HG03064 (cell line): ENCODE results near the gene TIMELESS.
A peak's percentile ranks its signal among the peaks of the same experiment; 100 is the strongest.
"Not testable (repeated sequence)": the region's sequence is repeated elsewhere in the genome, so short reads cannot be mapped to it uniquely, and the experiment has no call there.

Source experiments
- ATAC-seq: cut with Tn5 transposase; IDR thresholded peaks from one replicate; pipeline ENCODE4 v1.9.1; 2021; ENCODE audit warnings: low read depth; ENCODE audit not compliant: unreplicated experiment

The TIMELESS gene

GRCh38 chr12:56448860-56449621 is at the start of gene TIMELESS:
TSS of gene TIMELESS (minus strand) at chr12:56449426. CDS start at chr12:56434170, 15,256 bp downstream.
- ATAC-seq = peak; percentile 91

- ATAC-seq = not testable (repeated sequence)
These were observed 49.1 kb upstream of the TIMELESS start for GRCh38 chr12:56498126-56498902.

GRCh38 chr12:56496704-56497103 is 47.5 kb upstream of the TIMELESS start:
- ATAC-seq = not testable (repeated sequence)

- ATAC-seq = not testable (repeated sequence)
These were observed 45.3 kb upstream of the TIMELESS start for GRCh38 chr12:56494481-56494880.

- ATAC-seq = not testable (repeated sequence)
These were observed 44.8 kb upstream of the TIMELESS start for GRCh38 chr12:56494106-56494415.

GRCh38 chr12:56493409-56494105 is 44.3 kb upstream of the TIMELESS start:
- not testable (repeated sequence) for ATAC-seq

- ATAC-seq = no peak
These were observed 41.1 kb upstream of the TIMELESS start for GRCh38 chr12:56490360-56490759.

- ATAC-seq = peak; percentile 93
These were observed 39.1 kb upstream of the TIMELESS start, which contains the start of gene GLS2 for GRCh38 chr12:56488041-56488955. TSS of gene GLS2 (minus strand) at chr12:56488161. CDS start at chr12:56488118, 43 bp downstream.

- ATAC-seq = peak; percentile 22
These were observed 38.3 kb upstream of the TIMELESS start for GRCh38 chr12:56487448-56488040.

GRCh38 chr12:56486694-56487093 is 37.5 kb upstream of the TIMELESS start:
- no peak for ATAC-seq

GRCh38 chr12:56484566-56484965 is 35.3 kb upstream of the TIMELESS start:
- no peak for ATAC-seq

- ATAC-seq = no peak
These were observed 30.4 kb upstream of the TIMELESS start for GRCh38 chr12:56479625-56480024.

GRCh38 chr12:56477521-56478225 is 28.4 kb upstream of the TIMELESS start:
- no peak for ATAC-seq

- no peak for ATAC-seq
These were observed 27.8 kb upstream of the TIMELESS start for GRCh38 chr12:56476972-56477432.

- ATAC-seq = no peak
These were observed 26.9 kb upstream of the TIMELESS start for GRCh38 chr12:56476143-56476542.

GRCh38 chr12:56474389-56474788 is 25.2 kb upstream of the TIMELESS start:
- no peak for ATAC-seq

GRCh38 chr12:56469007-56469930 is 20.0 kb upstream of the TIMELESS start:
- ATAC-seq = no peak
